Mononuclear cell (primary cell): ENCODE measurements around the gene RERE. TPM values are rescaled to one million over a fixed set of nuclear protein-coding genes. Genes with fewer than 3 reads are reported as not detected.

Experiments
- H3K27me3 ChIP-seq: 2 replicates; pipeline ENCODE4 v1.6.0; 2011; ENCODE audit warnings: low read length, control low read depth; ENCODE audit not compliant: insufficient read depth
- H3K4me1 ChIP-seq: 2 replicates; pipeline ENCODE4 v1.5.1; 2011; ENCODE audit warnings: mild to moderate bottlenecking, low read length, control low read depth; ENCODE audit not compliant: insufficient read depth
- H3K4me3 ChIP-seq: 2 replicates; pipeline ENCODE4 v1.5.1; 2011; ENCODE audit warnings: mild to moderate bottlenecking, low read length, moderate library complexity
- H3K9me3 ChIP-seq: 2 replicates; pipeline ENCODE4 v1.5.1; 2011; ENCODE audit warnings: low read depth, mild to moderate bottlenecking, control low read depth, low read length
- total RNA-seq: library from RNA; depleted of rRNA; stranded (reverse); fragments of >200 nt; gene quantifications from one replicate; pipeline ENCODE4 v1.2.3, GENCODE V29; 2012

Gene RERE
- total RNA-seq, 1 donor = 60.7 TPM

DNA sequence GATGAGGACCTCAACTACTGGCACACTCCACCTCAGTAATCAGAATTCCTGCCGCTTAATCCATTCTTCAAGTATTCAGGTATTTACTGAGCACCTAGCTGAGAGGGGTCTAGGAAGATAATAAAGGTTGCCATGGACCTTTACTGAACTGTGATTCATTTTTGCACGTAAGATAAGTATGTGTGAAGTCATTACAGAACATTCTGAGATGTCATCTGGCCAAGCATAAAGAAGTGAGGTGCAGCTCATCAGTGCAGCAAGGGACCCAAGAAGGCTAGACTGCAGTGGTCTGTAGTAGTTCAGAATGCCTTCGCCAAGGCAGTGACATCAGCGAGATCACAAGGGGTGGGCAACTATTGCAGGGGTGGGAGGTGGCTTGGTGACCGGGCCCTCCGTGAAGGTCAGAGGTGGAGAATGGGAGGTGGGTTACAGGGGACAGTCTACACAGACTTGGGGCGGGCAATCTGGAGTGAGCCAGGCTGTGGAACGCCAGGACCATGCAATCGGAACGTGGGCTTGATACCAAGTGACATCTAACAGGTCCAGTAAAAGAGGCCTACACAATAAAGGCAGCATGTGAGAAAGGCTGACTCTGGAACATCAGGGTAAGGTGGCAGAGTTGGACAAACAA, 392.2 kb downstream of the RERE start:
- H3K4me1 ChIP-seq = peaks cover 80% of the 10 kb centered on the region
- no peak overlapping the region for H3K4me3 ChIP-seq

DNA sequence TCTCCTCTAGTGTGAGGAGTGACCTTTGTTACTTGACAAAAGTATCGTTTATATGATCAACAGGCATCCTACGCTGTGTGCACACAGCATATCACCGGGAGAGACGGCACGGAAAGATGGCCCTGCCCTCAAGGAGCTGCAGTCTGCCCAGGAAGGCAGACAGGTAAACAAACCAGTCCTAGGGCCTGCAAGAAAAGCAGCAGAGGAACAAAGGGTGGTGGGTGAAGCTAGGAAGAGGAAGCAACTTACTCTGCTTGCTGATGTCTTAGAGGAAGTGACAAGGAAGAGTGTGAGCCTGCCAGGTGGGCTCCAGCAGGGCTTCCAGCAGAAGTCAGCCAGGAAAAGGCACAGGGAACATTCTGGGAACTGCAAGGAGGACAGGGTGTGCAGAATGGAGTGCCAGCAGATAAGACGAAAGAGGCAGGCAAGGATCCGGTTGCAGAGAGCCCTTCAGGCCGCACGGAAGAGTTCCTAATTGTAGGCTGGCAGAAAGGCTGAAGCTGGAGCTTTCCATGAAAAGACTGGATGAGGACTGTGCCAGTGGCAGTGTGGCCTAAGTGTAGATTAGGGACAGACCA, 392.8 kb downstream of the RERE start:
- Histone ChIP-seq H3K4me1 (peaks cover 80% of the 10 kb centered on the region), H3K27me3 (no peaks in the 10 kb centered on the region), H3K4me3 (peak overlapping the region; percentile 52), H3K9me3 (no peaks in the 10 kb centered on the region)

More for the DNA sequence above, 392.2 kb downstream of the RERE start:
- Histone ChIP-seq H3K9me3 (no peaks in the 10 kb centered on the region), H3K27me3 (no peaks in the 10 kb centered on the region)

DNA sequence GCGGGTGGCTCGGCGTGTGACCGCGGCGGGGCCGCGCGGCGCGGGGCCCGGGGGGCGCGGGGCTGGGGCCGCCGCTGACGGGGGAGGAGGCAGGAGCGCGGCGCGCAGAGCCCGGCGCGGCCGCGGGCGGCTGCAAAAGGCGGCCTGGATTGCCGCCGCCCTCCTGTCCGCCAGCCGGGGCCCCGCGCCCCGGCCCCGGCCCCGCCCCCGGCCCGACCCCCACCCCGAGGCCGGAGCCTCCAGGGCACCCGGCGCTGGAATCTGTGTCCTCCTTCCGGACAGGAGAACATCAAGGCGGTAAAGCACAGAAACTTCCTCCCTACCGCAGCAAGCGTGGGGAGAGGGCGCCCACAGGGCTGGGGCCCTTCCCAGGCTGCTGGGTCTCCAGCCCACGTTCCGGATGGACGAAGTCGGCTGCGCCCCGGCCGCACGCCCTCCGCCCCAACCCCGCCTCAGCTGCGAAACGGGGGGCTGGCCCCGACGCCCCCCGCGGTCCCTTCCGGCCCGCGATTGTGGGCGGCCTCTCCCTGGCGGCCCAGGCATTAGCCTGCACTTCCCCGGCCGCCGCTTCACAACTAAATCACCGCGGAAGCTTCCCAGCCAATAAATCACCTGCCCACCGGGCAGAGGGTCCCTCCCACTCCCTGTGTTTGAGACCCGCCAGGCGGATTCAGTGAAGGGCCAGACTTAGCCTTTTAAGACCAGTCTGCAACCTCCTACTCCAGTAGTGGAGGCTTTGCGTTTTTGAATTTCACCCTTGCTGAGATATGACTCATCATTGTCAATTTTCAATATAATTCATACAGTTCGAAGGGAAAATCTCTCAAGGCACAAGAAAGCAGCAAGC, 393.5 kb downstream of the RERE start:
- H3K9me3 ChIP-seq = no peaks in the 10 kb centered on the region
- peak overlapping the region; percentile 83 for H3K4me3 ChIP-seq
- peaks cover 79% of the 10 kb centered on the region for H3K4me1 ChIP-seq
- no peaks in the 10 kb centered on the region for H3K27me3 ChIP-seq

DNA sequence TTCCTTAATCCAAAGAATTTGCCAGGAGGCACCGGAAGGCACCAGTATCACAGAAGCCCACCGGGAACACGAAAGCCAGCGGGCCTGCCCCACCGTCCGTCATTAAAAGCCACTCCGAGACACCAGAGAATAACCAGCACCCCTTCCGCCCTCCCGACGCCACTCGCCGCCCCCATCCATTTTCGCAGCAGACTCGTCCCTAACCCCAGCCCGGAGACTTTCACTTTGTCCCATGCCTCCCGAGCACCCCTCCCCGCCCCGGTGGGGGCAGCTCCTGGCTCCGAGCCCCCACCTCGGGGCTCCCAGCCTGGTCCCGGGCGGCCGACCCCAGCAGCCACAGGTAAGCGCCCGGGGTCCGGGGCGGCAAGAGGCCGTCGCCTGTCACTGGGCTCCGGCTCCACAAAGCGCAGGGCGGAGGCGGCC, 394.2 kb downstream of the RERE start:
- Histone ChIP-seq H3K9me3 (no peaks in the 10 kb centered on the region), H3K4me1 (peaks cover 78% of the 10 kb centered on the region), H3K27me3 (no peaks in the 10 kb centered on the region), H3K4me3 (peak overlapping the region; percentile 83)

DNA sequence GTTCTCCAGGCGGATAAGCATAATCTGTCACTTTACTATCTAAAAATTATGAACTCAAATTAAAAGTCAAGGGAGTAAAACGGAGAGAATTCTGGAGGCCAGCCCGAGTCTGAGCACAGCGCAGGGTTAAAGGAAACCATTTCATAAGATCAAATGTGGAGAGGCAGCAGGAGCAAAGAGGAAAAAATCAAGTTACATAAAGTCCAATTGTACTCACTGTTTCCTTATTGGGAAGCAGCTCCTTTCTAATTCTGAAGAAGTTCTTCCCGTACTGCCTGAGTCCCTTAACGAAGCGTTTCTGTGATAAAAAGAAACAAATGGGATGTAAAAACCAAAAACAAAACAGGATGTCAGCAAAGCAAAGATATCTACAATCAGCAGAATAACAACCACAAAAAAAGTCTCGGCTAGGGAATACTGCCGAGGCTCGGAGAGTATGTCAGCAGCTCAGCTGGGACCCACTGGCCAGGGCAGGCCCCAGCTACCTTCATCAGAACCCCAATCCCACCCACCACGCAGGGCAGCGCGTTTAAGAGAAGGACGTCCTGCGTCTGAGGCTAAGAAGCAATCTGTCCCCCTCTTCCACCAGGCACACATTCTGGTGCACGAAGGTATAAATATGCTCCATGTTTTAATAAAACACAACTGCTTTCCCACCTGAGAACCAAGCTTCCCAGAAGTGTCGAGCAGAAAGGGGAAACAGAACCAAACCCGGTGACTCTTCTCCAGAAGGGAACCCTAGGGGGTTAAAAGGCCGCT, 394.8 kb downstream of the RERE start:
- Histone ChIP-seq H3K4me1 (peaks cover 78% of the 10 kb centered on the region), H3K9me3 (no peaks in the 10 kb centered on the region), H3K27me3 (no peaks in the 10 kb centered on the region), H3K4me3 (peak overlapping the region; percentile 83)

DNA sequence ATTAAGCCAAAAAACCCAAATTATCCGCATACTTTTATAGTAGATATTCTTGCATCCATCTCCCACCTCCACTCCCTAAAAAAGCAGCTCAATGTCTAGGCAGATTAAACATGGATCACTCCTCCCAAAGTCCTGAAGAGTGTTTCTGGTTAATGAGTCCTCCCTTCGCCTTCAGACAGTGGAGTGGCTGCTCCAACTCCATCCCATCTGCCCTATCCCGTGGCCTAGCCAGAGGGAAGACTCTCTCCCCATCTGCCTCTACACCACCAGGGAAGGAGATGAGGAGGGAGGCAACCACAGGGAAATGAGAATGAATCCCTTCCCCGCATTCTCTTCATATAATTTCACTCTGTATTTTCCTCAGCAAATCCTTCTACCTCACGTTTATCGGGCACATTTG, 395.7 kb downstream of the RERE start:
- Histone ChIP-seq H3K4me1 (peaks cover 77% of the 10 kb centered on the region), H3K9me3 (no peaks in the 10 kb centered on the region), H3K4me3 (peak overlapping the region; percentile 83), H3K27me3 (no peaks in the 10 kb centered on the region)

DNA sequence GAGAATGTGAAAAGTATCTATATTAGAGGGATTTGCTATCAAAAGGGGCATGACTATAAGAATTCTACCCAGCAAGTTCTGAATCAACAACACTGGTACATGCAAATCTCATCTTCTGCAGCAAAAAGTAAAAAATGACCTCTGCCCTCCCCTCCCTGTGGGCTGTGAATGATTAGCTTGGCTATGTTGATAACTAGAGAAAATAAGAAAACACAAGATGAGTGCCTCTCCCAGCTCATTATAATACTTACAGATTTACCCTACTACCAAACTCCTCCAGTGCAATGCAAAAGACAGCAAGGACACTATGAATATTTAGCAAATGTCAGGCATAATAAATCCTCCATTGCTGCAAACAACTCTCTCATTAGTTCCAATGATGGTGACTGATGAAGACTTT, 397.1 kb downstream of the RERE start:
- Histone ChIP-seq H3K4me1 (peaks cover 64% of the 10 kb centered on the region), H3K4me3 (peak overlapping the region; percentile 15), H3K9me3 (no peaks in the 10 kb centered on the region), H3K27me3 (no peaks in the 10 kb centered on the region)

DNA sequence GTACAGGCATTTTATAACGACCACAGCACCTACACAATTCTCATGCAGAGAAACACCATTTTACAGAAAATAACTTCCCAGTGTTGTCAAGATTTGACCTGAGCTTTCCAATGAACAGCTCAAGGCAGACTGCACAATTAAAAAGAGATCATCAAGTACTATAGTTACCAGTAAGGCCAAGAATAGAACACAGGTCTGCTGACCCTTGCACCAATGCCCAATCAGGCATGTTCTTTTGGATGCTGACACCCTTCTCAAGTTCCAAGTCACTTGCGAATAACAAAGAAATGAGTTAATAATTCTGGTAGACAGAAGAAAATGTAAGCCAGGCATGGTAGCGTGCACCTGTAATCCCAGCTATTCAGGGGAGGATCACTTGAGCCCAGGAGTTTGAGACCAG, 397.6 kb downstream of the RERE start:
- Histone ChIP-seq H3K9me3 (no peaks in the 10 kb centered on the region), H3K4me1 (peaks cover 60% of the 10 kb centered on the region), H3K4me3 (no peak overlapping the region), H3K27me3 (no peaks in the 10 kb centered on the region)

DNA sequence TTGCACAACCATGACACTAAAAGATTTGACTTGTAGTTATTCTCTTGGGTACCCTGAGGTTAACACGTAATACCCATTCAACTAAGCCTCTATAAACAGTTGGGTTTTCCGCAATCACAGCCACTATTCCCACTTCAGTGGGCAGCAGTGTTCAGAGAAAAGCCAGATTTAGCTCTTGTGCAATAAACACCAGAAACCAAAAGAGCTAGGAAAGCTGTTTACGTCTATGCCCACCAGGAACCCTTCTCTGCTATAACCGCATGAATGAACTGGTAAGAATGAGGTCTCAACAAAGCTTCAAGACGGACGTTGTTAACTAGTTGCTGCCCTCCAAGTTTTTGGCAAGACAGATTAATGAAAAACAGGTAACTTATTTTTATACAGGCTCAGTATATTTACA, 398.3 kb downstream of the RERE start:
- no peaks in the 10 kb centered on the region for H3K27me3 ChIP-seq
- H3K4me3 ChIP-seq = no peak overlapping the region
- H3K9me3 ChIP-seq = no peaks in the 10 kb centered on the region
- H3K4me1 ChIP-seq = peaks cover 53% of the 10 kb centered on the region

DNA sequence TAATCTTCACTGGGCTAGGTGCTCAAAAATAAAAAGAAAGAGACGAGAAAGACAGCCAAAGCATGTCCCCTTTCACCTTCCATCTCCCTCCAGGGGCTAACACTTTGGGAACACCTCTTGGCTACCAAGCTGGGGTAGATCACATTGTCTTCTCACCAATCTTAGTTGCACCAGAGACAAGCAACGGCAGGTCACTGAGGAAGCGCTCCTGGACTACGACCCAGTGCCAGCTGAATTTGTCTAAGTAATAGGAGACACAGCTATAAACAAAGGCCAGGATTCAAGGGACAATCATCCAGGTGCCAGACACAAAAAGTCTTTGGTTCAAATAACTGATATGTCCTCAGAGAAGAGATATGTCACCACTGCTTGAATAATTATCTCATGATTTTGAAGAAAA, 399.1 kb downstream of the RERE start:
- Histone ChIP-seq H3K9me3 (no peaks in the 10 kb centered on the region), H3K4me3 (no peak overlapping the region), H3K27me3 (no peaks in the 10 kb centered on the region), H3K4me1 (peaks cover 51% of the 10 kb centered on the region)

DNA sequence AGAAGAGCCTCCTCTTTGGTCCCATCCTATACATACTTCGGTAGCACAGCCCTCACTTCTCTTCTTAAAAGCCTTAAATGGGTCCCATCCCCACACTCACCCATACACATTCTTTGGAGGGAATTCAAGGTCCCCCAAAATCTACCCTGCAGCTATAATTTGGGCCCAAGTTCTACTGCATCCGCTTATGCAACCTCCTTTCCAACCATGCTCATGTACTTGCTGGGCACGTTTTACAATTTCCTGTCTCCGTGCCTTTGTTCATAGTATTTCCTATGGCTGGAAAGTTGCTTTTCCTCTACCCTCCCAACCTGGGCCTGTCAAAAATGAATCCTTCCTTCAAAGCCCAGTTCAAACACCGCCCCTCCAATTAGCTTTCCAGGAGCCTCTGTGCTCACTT, 399.8 kb downstream of the RERE start:
- H3K4me3 ChIP-seq = no peak overlapping the region
- H3K4me1 ChIP-seq = peaks cover 51% of the 10 kb centered on the region
- no peaks in the 10 kb centered on the region for H3K9me3 ChIP-seq
- no peaks in the 10 kb centered on the region for H3K27me3 ChIP-seq

DNA sequence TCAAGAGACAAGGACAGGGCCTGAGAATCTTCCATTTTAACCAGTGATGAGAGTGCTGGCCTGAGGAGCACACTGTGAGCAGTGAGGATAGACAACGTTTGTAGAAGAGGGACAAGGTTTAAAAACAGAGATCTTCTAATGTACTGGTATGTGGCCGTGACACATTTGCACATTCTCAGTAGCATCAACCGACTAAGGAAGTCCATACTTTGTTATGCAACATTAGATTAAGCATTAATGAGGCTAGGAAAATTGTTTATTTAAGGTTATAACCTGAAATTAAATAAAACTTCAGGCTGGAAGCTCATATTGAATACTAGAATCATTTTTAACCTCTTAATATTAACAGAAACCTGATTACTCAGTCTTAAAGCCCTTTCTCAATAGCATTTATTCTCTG, 400.6 kb downstream of the RERE start:
- no peaks in the 10 kb centered on the region for H3K9me3 ChIP-seq
- H3K4me3 ChIP-seq = no peak overlapping the region
- peaks cover 44% of the 10 kb centered on the region for H3K4me1 ChIP-seq
- H3K27me3 ChIP-seq = no peaks in the 10 kb centered on the region

DNA sequence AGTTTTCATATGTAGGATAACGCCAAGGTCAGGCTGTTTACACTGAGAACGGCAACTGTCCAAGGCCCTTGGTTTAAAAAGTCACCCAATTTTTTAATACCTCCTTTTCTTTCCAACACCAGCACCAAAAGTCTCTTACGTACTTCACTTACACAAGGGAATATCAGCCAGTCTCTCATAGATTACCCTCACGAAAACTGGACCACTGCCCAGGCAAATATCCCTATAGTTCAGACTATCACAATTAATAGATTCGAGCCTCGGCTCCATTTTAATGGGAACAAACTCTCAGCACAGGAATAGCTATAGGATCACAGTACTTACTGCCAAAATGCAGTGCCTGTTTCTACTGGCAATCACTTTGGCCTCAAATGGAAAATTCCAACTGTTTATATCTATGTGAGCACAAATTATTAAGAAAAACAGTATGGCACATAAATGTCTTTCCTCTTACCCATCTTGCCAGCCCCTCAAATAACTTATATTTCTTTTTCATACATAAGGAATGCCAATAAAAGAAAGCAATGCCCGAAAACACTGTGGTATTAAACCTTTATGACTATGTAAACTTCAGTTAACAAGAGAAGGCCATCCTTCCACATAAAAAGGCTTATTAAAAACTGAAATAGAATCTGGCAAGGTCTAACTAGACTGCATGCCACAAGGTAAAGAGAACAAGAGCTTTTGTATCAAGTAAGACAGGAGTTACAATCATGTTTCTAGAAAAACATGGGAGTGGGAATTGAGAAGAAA, 401.7 kb downstream of the RERE start:
- no peak overlapping the region for H3K4me3 ChIP-seq
- H3K4me1 ChIP-seq = peaks cover 38% of the 10 kb centered on the region
- H3K9me3 ChIP-seq = no peaks in the 10 kb centered on the region
- no peaks in the 10 kb centered on the region for H3K27me3 ChIP-seq

DNA sequence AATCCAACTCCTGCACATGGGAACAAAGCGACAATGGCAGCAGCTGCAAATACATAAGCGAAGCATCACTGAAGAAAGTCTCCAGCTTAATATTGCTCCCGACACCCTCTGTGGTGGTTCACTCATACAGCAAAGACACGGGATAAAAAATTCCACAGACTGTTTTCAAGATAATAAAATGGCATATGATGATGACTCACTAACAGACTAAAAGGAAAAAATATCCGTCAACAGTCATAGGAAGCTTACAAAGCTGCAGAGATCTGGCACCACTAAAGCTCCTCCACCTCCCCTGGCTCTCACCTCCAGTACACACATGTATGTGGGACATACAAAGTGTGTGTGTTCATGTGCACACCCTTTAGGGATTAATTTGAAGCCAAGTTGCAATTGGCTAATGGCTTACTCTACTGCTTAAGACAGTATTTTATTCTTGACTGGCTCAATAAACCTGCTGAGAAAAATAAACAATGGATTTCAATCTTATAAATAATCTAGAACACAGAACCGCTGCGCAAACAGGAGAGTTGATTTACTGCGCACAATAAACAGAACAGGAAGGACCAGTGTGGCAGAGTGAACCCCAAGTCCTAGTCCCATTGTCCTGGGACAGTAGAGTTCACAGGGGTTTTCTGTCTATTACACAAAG, 405.1 kb downstream of the RERE start:
- Histone ChIP-seq H3K27me3 (no peaks in the 10 kb centered on the region), H3K4me3 (no peak overlapping the region), H3K4me1 (peaks cover 41% of the 10 kb centered on the region), H3K9me3 (no peaks in the 10 kb centered on the region)
